ENCODE results near the gene SPINK9.

The SPINK9 gene

DNA sequence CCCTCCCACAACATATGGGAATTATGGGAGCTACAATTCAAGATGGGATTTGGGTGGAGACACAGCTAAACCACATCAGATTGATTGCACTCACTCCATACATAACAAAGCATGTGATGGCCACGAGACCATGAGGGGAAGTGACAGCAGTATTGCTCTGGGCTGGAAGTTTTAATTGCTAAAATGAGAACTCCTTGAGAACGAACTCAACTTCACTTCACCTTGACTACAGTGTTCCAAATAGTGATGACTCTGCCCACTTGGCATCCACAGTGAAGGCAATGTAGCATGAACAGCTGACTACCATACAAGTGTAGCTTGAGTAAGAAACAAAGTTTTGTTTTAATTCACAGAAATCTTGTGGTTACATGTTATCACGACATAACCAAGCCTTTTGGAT is 23.9 kb upstream of the SPINK9 start:
- POLR2A ChIA-PET = no interaction called here
- CTCF ChIA-PET = interaction anchor here (5.1 kb wide), 1 partner anchor 63 kb away, joined by 24 read pairs; no protein-coding TSS in a partner anchor

GRCh38 chr5:148312153-148312552 is 23.2 kb upstream of the SPINK9 start, which contains the start of gene SPINK7:
TSS of gene SPINK7 (plus strand) at chr5:148312423. CDS start at chr5:148312484, 61 bp downstream.
- TF ChIP-seq ZNF423 (tag by site-specific recombination; IDR thresholded peaks at IDR 0.05) (no peak), ZFP69B (tag by site-specific recombination; IDR thresholded peaks at IDR 0.05) (no peak), ZNF133 (tag by site-specific recombination; IDR thresholded peaks at IDR 0.05) (no peak), ZNF214 (tag by site-specific recombination; IDR thresholded peaks at IDR 0.05; ENCODE audit: borderline replicate concordance) (no peak), ZNF366 (tag by site-specific recombination; conservative IDR thresholded peaks at IDR 0.05) (no peak)
- TF ChIP-seq, protein P1, sequence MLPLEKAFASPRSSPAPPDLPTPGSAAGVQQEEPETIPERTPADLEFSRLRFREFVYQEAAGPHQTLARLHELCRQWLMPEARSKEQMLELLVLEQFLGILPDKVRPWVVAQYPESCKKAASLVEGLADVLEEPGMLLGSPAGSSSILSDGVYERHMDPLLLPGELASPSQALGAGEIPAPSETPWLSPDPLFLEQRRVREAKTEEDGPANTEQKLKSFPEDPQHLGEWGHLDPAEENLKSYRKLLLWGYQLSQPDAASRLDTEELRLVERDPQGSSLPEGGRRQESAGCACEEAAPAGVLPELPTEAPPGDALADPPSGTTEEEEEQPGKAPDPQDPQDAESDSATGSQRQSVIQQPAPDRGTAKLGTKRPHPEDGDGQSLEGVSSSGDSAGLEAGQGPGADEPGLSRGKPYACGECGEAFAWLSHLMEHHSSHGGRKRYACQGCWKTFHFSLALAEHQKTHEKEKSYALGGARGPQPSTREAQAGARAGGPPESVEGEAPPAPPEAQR (tag by site-specific recombination; IDR thresholded peaks at IDR 0.05) = no peak
- Histone ChIP-seq H3K36me3 (ENCODE audit: control insufficient read depth in 2 of 2, insufficient read depth in 1 of 2, low read length in 2 of 2) (no peaks in the 10 kb centered on the region), H3K27ac (ENCODE audit: extremely low read depth, low read depth, low read length) (no peak within 1 kb of the TSS), H3K9me3 (ENCODE audit: control insufficient read depth, insufficient read depth, low read depth, low read length) (no peaks in the 10 kb centered on the region), H3K4me1 (ENCODE audit: control insufficient read depth, insufficient read depth, low read length) (no peaks in the 10 kb centered on the region), H3K4me3 (ENCODE audit: low read depth, low read length) (no peak within 1 kb of the TSS)
- ChIA-PET POLR2A (no interaction called here), CTCF (interaction anchor here (5.1 kb wide), 1 partner anchor 62 kb away, joined by 24 read pairs; no protein-coding TSS in a partner anchor)

More for the DNA sequence above, 23.9 kb upstream of the SPINK9 start:
- H3K9me3 ChIP-seq (ENCODE audit: control insufficient read depth, insufficient read depth, low read depth, low read length) = no peaks in the 10 kb centered on the region
- H3K27ac ChIP-seq (ENCODE audit: extremely low read depth, low read depth, low read length) = no peak overlapping the region
- H3K4me3 ChIP-seq (ENCODE audit: low read depth, low read length) = no peak overlapping the region
- no peaks in the 10 kb centered on the region for H3K36me3 ChIP-seq (ENCODE audit: control insufficient read depth in 2 of 2, insufficient read depth in 1 of 2, low read length in 2 of 2)
- TF ChIP-seq ZNF335 (tag by site-specific recombination; conservative IDR thresholded peaks at IDR 0.05) = no peak
- TF ChIP-seq ZNF416 (tag by site-specific recombination; IDR thresholded peaks at IDR 0.05) = no peak
- TF ChIP-seq ZNF639 (tag by site-specific recombination; IDR thresholded peaks at IDR 0.05) = no peak
- no peak for TF ChIP-seq ZNF76 (tag by site-specific recombination; IDR thresholded peaks at IDR 0.05; ENCODE audit: borderline replicate concordance, low read depth)
- TF ChIP-seq ZNF658 (tag by site-specific recombination; IDR thresholded peaks at IDR 0.05) = no peak
- TF ChIP-seq ZNF394 (tag by site-specific recombination; IDR thresholded peaks at IDR 0.05; ENCODE audit: borderline replicate concordance) = no peak
- TF ChIP-seq, protein P2, sequence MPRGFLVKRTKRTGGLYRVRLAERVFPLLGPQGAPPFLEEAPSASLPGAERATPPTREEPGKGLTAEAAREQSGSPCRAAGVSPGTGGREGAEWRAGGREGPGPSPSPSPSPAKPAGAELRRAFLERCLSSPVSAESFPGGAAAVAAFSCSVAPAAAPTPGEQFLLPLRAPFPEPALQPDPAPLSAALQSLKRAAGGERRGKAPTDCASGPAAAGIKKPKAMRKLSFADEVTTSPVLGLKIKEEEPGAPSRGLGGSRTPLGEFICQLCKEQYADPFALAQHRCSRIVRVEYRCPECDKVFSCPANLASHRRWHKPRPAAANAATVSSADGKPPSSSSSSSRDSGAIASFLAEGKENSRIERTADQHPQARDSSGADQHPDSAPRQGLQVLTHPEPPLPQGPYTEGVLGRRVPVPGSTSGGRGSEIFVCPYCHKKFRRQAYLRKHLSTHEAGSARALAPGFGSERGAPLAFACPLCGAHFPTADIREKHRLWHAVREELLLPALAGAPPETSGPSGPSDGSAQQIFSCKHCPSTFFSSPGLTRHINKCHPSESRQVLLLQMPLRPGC (tag by site-specific recombination; IDR thresholded peaks at IDR 0.05) = no peak
- TF ChIP-seq ZFP41 (tag by site-specific recombination; IDR thresholded peaks at IDR 0.05; ENCODE audit: borderline replicate concordance) = no peak
- TF ChIP-seq HOXC10 (CRISPR knock-in tag; IDR thresholded peaks at IDR 0.05) = no peak
- no peak for TF ChIP-seq KLF10 (tag by site-specific recombination; IDR thresholded peaks at IDR 0.05)
- TF ChIP-seq ZNF654 (tag by site-specific recombination; IDR thresholded peaks at IDR 0.05; ENCODE audit: low read depth) = no peak
- no peak for TF ChIP-seq ZNF16 (tag by site-specific recombination; IDR thresholded peaks at IDR 0.05; ENCODE audit: low read depth)
- no peak for TF ChIP-seq ZNF544 (tag by site-specific recombination; IDR thresholded peaks at IDR 0.05)
- H3K4me1 ChIP-seq (ENCODE audit: control insufficient read depth, insufficient read depth, low read length) = no peaks in the 10 kb centered on the region
